ENCODE measurements around the gene GAPDH. TPM values are rescaled to one million over a fixed set of nuclear protein-coding genes. Genes with fewer than 3 reads are reported as not detected.
A peak's percentile ranks its signal among the peaks of the same experiment; 100 is the strongest.
"Not testable (repeated sequence)": the region's sequence is repeated elsewhere in the genome, so short reads cannot be mapped to it uniquely, and the experiment has no call there.

Gene GAPDH
- polyA plus RNA-seq (2013, experiment 1 of 2; ENCODE audit: insufficient read length) = 10,239 TPM
- polyA plus RNA-seq (2013, experiment 2 of 2; ENCODE audit: insufficient read length) = 11,209 TPM

GRCh38 chr12:6533923-6534694, at the start of gene GAPDH:
GAPDH (plus strand) TSS chr12:6534517; CDS start chr12:6534833, 316 bp downstream.
- DNase-seq = peak; percentile 99

DNA sequence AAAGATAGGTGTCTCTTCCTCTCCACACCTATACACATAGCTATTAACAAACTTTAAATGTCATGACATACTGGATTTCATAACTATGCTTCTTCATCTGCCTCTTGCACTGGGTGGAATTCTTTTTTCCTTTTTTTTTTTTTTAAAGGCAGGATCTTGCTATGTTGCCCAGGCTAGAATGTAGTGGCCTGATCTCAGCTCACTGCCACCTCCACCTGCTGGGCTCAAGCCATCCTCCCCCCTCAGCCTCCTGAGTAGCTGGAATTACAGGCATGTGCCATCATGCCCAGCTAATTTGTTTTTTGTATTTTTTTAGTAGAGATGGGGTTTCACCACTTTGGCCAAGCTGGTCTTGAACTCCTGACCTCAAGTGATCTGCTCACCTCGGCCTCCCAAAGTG, 46.1 kb upstream of the GAPDH start:
- no peak for DNase-seq

- no peak for DNase-seq
These were observed 44.9 kb upstream of the GAPDH start for GRCh38 chr12:6489449-6489848.

GRCh38 chr12:6490673-6491072, 43.6 kb upstream of the GAPDH start:
- not testable (repeated sequence) for DNase-seq

DNA sequence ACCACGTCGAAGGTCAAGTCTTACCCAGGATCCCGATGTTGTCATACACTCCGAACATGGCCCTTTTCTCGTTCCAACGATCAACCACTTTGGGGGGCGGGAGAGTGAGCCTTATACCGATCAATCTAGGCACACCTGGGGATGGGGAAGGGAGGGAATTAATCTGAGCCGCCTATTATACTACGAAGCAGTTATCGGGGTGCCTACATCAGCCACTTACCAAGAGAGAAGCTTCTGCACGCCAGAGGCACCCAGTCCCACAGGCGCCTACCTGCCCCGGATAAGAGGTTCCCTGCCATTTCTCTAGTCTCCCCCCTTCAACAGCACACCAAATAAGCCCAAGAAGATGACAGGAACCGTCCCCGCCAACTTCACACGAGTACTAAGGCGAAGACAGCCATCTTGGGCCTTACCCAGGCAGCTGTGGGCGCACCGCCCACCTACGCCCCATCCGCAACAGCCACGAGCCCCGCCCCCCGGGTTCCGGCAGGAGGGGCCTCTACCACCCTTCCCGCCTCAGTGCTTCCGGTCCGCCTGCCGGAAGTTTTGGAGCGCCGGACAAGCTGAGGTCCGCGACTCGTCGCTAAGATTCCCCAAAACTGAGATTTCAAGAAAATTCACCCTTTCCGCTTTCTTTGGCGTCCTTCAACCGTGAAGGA, 41.4 kb upstream of the GAPDH start, which contains the start of gene MRPL51:
Gene MRPL51 (minus strand): TSS at position 425 of the 659 bp plus-strand sequence. CDS start 126 bp downstream, at position 299.
- DNase-seq = peak; percentile 96

DNA sequence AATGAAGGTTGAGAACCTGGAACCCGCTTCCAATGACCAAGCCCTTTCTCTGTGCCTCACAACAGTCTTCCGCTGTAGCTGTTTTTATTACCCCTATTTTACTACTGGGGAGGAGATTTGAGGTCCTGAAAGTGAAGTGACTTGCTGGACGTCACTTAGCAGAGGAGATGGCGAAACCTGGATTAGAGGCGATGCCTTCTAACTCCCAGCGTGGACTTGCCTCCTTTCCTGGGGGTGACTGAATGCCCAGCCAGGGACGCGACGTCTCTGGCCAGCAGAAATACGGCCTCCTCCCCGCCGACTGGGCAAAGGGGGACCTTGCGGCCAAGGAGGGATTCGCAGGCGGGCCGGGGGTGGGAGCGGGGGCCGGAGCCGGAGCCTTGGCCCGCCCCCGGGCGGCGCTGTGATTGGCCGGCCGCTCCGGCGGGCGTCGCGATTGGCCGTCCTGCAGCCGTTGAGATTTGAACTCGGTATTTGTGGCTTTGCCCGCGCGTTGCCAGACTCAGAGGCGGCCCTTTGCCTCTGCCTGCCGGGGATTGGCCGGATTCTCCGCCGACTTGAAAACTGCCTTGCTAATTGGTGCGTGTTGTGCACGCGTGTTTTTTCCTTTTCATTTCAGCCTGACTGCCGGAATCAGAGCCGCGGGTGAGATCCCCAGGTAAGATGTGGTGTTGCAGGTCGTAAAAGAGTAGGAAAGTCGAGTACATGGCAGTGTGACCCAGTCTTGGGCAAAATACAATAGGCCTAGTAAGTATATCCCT, 40.6 kb upstream of the GAPDH start, which contains the start of gene NCAPD2:
Gene NCAPD2 (plus strand): TSS at position 606 of the 761 bp plus-strand sequence. CDS start 997 bp downstream, outside the sequence.
- peak; percentile 97 for DNase-seq

- no peak for DNase-seq
These were observed 40.0 kb upstream of the GAPDH start for GRCh38 chr12:6494258-6494743.

- no peak for DNase-seq
These were observed 39.3 kb upstream of the GAPDH start for GRCh38 chr12:6494968-6495367.

GRCh38 chr12:6497291-6497690, 37.0 kb upstream of the GAPDH start:
- DNase-seq = not testable (repeated sequence)

- DNase-seq = no peak
These were observed 33.9 kb upstream of the GAPDH start for GRCh38 chr12:6500466-6500865.

- peak; percentile 68 for DNase-seq
These were observed 27.0 kb upstream of the GAPDH start for GRCh38 chr12:6507102-6507998.

DNA sequence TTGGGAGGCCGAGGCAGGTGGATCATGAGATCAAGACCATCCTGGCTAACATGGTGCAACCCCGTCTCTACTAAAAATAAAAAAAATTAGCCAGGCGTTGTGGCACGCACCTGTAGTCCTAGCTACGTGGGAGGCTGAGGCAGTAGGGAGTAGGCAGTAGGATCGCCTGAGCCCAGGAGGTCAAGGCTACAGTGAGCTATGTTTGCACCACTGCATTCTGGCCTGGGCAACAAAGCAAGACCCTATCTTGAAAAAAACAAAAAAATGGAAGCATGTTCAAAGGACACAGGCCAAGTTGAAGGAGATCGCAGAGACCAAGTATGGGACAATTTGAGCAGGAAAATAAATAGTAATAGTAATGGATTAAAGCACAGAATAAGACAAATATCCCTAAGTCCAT, 26.2 kb upstream of the GAPDH start:
- no peak for DNase-seq

DNA sequence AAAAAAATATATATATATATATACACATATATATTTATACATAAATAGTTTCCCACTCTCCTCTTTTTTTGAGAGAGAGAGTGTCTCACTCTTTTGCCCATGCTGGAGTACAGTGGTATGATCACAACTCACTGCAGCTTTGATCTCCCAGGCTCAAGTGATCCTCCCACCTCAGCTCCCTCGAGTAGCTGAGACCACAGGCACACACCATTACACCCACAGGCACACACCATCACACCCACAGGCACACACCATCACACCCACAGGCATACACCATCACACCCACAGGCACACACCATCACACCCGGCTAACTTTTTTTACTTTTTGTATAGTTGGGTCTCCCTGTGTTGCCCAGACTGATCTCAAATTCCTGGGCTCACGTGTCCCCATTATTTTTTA, 14.1 kb upstream of the GAPDH start:
- DNase-seq = no peak

- DNase-seq = no peak
These were observed 12.1 kb upstream of the GAPDH start for GRCh38 chr12:6522193-6522592.

GRCh38 chr12:6523708-6524107, 10.6 kb upstream of the GAPDH start:
- no peak for DNase-seq

GRCh38 chr12:6524648-6525047, 9.7 kb upstream of the GAPDH start:
- DNase-seq = no peak

DNA sequence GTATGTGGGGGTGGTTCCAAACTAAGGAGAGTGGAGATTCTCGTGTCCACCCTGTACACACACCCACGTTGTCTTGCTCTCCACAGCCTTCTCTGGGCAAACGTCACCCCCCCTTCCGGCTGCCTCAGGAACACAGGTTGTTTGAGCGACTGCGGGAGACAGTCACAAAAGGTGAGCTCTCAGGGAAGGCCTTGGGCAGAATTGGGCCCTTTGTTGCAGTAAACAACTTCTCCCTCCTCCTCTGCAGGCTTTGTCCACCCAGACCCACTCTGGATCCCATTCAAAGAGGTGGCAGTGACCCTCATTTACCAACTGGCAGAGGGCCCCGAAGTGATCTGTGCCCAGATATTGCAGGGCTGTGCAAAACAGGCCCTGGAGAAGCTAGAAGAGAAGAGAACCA, 8.1 kb upstream of the GAPDH start:
- DNase-seq = no peak

GRCh38 chr12:6526766-6527525, 7.4 kb upstream of the GAPDH start:
- DNase-seq = no peak

DNA sequence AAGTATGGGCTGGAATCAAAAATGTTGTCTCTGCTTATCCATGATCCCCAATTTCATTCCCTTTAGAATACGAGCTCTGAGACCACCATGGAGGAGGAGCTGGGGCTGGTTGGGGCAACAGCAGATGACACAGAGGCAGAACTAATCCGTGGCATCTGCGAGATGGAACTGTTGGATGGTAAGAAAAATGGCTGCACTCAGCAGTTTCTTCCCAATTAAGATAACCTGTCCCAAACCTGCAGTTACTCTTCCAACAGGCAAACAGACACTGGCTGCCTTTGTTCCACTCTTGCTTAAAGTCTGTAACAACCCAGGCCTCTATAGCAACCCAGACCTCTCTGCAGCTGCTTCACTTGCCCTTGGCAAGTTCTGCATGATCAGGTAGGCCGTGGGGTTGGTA, 6.6 kb upstream of the GAPDH start:
- DNase-seq = no peak

- DNase-seq = no peak
These were observed 5.6 kb upstream of the GAPDH start for GRCh38 chr12:6528539-6529235.

Data from fibroblast of skin of back (primary cell).